Suprapubic skin (tissue), 4 donors: ENCODE results near the gene KRT36. TPM values are rescaled to one million over a fixed set of nuclear protein-coding genes. Genes with fewer than 3 reads are reported as not detected.

Source experiments
- DNase-seq, 2 donors: peaks; one replicate each; pipeline ENCODE4 v3.0.0-alpha.2; 2019; ENCODE audit warnings: low spot score in 2 of 2
- H3K27ac ChIP-seq: fragments of 200-600 bp; sonication (generic); one replicate; pipeline ENCODE4 v1.5.1; 2019
- H3K27me3 ChIP-seq: fragments of 200-600 bp; sonication (generic); one replicate; pipeline ENCODE4 v1.5.1; 2019
- H3K36me3 ChIP-seq: fragments of 200-600 bp; sonication (generic); one replicate; pipeline ENCODE4 v1.5.1; 2019
- H3K4me1 ChIP-seq: fragments of 200-600 bp; sonication (generic); one replicate; pipeline ENCODE4 v1.5.1; 2019
- H3K4me3 ChIP-seq: fragments of 200-600 bp; sonication (generic); one replicate; pipeline ENCODE4 v1.5.1; 2019; ENCODE audit warnings: mild to moderate bottlenecking
- H3K9me3 ChIP-seq: fragments of 200-600 bp; sonication (generic); one replicate; pipeline ENCODE4 v1.5.1; 2019
- EP300 ChIP-seq: sonication (generic); formaldehyde crosslinking; IDR thresholded peaks from one replicate; pipeline ENCODE4 v1.6.1; 2017; ENCODE audit warnings: antibody characterized with exemption
- POLR2A ChIP-seq, 2 donors: fragments of 450-650 bp; IDR thresholded peaks; one replicate each; pipeline ENCODE4 v1.6.1; 2017; ENCODE audit warnings: antibody characterized with exemption in 2 of 2, mild to moderate bottlenecking in 2 of 2, moderate library complexity in 2 of 2
- POLR2AphosphoS5 ChIP-seq, 3 donors: sonication (generic); formaldehyde crosslinking; IDR thresholded peaks; one replicate each; pipeline ENCODE4 v1.6.1; 2017; ENCODE audit warnings: antibody characterized with exemption in 3 of 3
- WGBS: methylation state at CpG from one replicate; pipeline ENCODE4 v1.1.5; 2018; 5-methylcytosine and 5-hydroxymethylcytosine counted together
- total RNA-seq, 4 donors: library from RNA; depleted of rRNA; stranded (reverse); fragments of >200 nt; gene quantifications; one replicate each; pipeline ENCODE4 v1.1.0, GENCODE V29; 2016
- TF ChIP-seq, protein P1 (sequence below), 2 donors: fragments of 200-600 bp in 1 of 2; fragments of 450-650 bp in 1 of 2; sonication (generic) in 1 of 2; IDR thresholded peaks; one replicate each; pipeline ENCODE4 v1.5.1; 2016 to 2019; ENCODE audit warnings: antibody characterized with exemption in 2 of 2, mild to moderate bottlenecking in 1 of 2, moderate library complexity in 1 of 2

KRT36 gene
- total RNA-seq, 4 donors from 2014 or later = 0.79 to 3.9 (median 1.2) TPM; not detected in 1

DNA sequence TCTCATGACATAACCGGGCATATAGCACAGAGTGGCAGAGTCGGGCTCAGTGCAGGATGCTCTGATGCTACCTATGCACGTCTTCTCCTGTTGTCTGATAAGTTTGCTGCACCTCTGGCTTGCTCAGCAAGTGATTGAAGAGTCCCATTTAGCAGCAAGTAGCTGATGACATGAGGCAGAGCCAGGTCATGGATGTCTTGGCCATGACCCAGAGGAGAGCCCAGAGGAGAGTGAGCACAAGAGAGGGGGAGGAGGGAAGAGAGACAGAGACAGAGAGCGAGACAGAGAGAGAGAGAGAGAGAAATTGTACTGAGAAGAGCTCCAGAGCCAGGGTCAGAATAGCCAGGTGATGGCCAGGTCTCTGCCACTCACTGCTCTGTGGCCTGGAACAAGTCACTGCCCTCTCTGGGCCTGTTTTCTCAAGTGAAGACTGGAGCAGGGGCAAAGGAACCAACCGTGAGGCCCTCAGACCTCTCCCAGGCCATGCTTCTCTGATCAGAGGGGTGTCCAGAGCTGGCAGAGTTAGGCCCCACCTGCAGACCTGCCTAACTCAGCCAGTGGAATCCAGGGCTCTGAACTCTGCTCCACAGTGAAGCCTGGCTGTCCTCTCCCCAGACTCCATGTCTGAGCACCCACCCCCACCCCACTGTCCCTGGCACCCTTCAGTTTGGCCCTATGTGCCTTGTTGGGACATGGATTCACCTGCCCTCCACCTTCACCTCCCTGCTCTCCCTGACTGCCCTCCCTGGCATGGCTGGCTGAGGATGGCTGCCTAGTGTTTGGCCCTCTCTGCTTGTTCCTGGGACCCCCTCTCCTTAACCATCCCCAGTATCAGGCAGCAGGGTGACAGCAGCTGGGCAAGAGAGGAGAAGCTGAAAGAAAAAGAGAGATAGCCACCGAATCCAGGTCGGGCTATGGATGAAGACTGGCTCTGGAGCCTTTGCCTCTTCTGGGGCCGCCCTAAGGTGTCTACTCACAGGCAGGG is 4.5 kb downstream of the KRT36 start:
- H3K9me3 ChIP-seq = no peaks in the 10 kb centered on the region
- H3K27ac ChIP-seq = no peak overlapping the region
- TF ChIP-seq POLR2A (IDR thresholded peaks at IDR 0.05) (no peak), EP300 (no peak), POLR2AphosphoS5 (IDR thresholded peaks at IDR 0.05) (no peak)
- TF ChIP-seq, protein P1, sequence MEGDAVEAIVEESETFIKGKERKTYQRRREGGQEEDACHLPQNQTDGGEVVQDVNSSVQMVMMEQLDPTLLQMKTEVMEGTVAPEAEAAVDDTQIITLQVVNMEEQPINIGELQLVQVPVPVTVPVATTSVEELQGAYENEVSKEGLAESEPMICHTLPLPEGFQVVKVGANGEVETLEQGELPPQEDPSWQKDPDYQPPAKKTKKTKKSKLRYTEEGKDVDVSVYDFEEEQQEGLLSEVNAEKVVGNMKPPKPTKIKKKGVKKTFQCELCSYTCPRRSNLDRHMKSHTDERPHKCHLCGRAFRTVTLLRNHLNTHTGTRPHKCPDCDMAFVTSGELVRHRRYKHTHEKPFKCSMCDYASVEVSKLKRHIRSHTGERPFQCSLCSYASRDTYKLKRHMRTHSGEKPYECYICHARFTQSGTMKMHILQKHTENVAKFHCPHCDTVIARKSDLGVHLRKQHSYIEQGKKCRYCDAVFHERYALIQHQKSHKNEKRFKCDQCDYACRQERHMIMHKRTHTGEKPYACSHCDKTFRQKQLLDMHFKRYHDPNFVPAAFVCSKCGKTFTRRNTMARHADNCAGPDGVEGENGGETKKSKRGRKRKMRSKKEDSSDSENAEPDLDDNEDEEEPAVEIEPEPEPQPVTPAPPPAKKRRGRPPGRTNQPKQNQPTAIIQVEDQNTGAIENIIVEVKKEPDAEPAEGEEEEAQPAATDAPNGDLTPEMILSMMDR (IDR thresholded peaks at IDR 0.05) = no peak
- H3K4me3 ChIP-seq = no peak overlapping the region
- H3K4me1 ChIP-seq = no peaks in the 10 kb centered on the region
- peaks cover 10% of the 10 kb centered on the region for H3K27me3 ChIP-seq
- no peaks in the 10 kb centered on the region for H3K36me3 ChIP-seq
- no peak for DNase-seq
- 93% methylated on average over 6 of the region's 8 CpGs for WGBS

DNA sequence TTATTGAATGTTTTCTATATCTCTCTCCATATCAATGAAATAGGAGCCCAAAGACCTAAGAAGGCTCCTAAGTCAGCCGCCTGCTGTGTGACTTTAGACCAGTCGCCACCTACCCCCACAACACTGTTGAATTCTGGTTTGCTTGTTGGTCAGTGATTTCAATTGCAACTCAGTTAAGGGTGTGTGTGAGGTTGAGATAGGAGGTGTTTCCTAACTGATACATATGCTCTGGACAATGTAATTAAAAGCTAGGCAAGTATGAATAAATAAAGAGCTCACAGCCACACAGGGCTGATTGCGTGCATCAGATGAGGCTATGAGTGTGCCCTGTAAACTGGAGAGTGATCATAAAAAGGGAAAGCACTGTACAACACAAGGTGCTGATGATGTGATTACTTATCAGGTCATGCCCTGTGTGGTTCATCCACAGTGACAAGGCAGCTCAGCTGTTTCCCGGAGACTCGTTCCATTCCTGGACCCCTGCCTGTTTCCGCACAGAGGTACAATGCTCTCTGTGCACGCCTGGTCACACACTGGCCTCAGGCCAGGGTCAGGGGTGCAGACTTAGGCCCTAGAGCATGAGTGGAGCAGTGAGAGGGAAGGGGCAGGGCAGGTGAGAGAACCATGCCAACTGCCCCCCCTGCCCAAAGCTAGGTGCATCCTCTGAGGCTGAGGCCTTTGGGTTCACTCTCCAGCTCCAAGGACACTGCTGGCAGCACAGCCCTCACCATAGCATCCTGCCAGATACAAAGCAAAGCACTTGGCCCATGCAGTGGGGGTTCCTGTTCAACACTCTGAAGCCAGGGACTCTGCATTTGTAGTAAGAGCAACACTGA is 5.5 kb downstream of the KRT36 start:
- WGBS = 86% methylated on average over 7 of the region's 7 CpGs
- DNase-seq = no peak
- TF ChIP-seq, protein P1 (IDR thresholded peaks at IDR 0.05) = no peak
- no peak overlapping the region for H3K4me3 ChIP-seq
- H3K27me3 ChIP-seq = peaks cover 10% of the 10 kb centered on the region
- no peaks in the 10 kb centered on the region for H3K36me3 ChIP-seq
- H3K9me3 ChIP-seq = no peaks in the 10 kb centered on the region
- H3K27ac ChIP-seq = no peak overlapping the region
- no peaks in the 10 kb centered on the region for H3K4me1 ChIP-seq

DNA sequence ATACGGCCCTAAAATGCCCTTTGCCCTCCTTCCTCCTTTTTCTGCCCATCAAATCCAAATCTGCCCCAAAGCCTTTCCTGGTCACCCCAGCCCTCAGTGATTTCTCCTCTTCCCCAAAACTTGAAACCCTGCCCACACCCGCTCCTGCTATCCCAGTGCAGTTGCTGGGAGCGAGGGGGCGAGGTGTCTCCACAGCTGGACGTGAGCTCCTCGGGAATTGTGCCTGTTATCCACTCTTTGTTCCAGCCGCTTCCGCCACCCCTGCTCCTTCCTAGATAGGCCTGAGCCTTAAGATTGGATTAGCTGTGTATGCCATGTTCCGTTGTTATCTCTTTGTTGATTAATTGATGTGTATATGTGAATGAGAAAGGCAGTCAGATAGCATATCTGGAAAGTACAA is 6.2 kb downstream of the KRT36 start:
- H3K9me3 ChIP-seq = no peaks in the 10 kb centered on the region
- no peaks in the 10 kb centered on the region for H3K36me3 ChIP-seq
- TF ChIP-seq POLR2AphosphoS5 (IDR thresholded peaks at IDR 0.05) = no peak
- no peak for TF ChIP-seq EP300
- TF ChIP-seq, protein P1 (IDR thresholded peaks at IDR 0.05) = no peak
- TF ChIP-seq POLR2A (IDR thresholded peaks at IDR 0.05) = no peak
- DNase-seq = no peak
- H3K27me3 ChIP-seq = peaks cover 10% of the 10 kb centered on the region
- no peaks in the 10 kb centered on the region for H3K4me1 ChIP-seq
- H3K4me3 ChIP-seq = no peak overlapping the region
- WGBS = 79% methylated on average over 9 of the region's 9 CpGs
- no peak overlapping the region for H3K27ac ChIP-seq

DNA sequence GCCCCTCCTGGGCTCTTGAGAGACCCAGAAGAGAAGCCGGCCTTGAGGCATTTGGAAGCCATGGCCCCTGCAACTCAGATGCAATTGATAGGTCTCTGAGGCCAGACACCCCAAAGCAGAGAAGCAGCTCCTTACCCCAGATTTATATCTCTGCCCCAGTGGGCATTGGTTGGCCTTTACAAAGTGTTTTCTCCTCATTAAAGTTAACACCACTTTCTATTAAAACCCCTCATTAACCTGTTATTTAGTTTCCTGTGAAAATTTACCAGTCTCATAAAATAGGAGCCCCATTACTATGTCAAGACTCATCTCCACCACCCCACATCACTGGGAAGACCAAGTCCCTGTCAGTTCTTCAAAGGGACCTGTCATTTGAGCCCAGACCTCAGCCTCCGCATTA is 8.7 kb downstream of the KRT36 start, which contains the start of gene KRT35:
Gene KRT35, minus strand, starts transcription at position 116 of the 400 bp plus-strand sequence. Its CDS starts 54 bp downstream, at position 62.
- no peaks in the 10 kb centered on the region for H3K36me3 ChIP-seq
- H3K4me3 ChIP-seq = no peak within 1 kb of the TSS
- H3K27ac ChIP-seq = no peak within 1 kb of the TSS
- peaks cover 5% of the 10 kb centered on the region for H3K27me3 ChIP-seq
- TF ChIP-seq EP300 (no peak), POLR2A (IDR thresholded peaks at IDR 0.05) (no peak), POLR2AphosphoS5 (IDR thresholded peaks at IDR 0.05) (no peak)
- TF ChIP-seq, protein P1 (IDR thresholded peaks at IDR 0.05) = no peak
- no peak for DNase-seq
- 93% methylated on average over 2 of the region's 2 CpGs for WGBS
- H3K4me1 ChIP-seq = no peaks in the 10 kb centered on the region
- H3K9me3 ChIP-seq = no peaks in the 10 kb centered on the region

DNA sequence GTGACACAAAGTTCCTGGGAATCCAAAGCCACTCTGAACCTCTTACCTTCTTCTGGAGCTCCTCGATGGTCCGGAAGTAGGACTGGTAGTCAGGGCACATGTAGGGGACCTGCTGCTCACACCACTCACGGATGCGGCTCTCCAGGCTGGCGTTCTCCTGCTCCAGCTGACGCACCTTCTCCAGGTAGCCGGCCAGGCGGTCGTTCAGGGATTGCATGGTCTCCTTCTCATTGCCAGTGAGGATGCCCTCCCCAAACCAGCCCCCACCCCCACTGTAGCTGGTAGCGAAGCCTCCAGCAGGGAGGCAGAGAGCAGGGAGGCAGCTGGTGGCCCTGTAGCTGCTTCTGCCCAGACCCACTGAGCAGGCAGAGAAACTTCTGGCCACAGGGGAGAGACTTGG is 9.1 kb downstream of the KRT36 start:
- TF ChIP-seq EP300 (no peak), POLR2A (IDR thresholded peaks at IDR 0.05) (no peak), POLR2AphosphoS5 (IDR thresholded peaks at IDR 0.05) (no peak)
- TF ChIP-seq, protein P1 (IDR thresholded peaks at IDR 0.05) = no peak
- H3K27me3 ChIP-seq = peaks cover 5% of the 10 kb centered on the region
- WGBS = 93% methylated on average over 3 of the region's 10 CpGs
- H3K27ac ChIP-seq = no peak overlapping the region
- H3K4me1 ChIP-seq = no peaks in the 10 kb centered on the region
- DNase-seq = no peak
- no peaks in the 10 kb centered on the region for H3K36me3 ChIP-seq
- H3K9me3 ChIP-seq = no peaks in the 10 kb centered on the region
- no peak overlapping the region for H3K4me3 ChIP-seq
